NCI-H2081 (cell line): ENCODE results near the gene PPP6C.
A peak's percentile ranks its signal among the peaks of the same experiment; 100 is the strongest.
"Not testable (repeated sequence)": the region's sequence is repeated elsewhere in the genome, so short reads cannot be mapped to it uniquely, and the experiment has no call there.

ENCODE experiments used
- DNase-seq, 2 experiments: peaks; one replicate each; lab custom pipeline; 2025; lab: John Stamatoyannopoulos, UW

The PPP6C gene

DNA sequence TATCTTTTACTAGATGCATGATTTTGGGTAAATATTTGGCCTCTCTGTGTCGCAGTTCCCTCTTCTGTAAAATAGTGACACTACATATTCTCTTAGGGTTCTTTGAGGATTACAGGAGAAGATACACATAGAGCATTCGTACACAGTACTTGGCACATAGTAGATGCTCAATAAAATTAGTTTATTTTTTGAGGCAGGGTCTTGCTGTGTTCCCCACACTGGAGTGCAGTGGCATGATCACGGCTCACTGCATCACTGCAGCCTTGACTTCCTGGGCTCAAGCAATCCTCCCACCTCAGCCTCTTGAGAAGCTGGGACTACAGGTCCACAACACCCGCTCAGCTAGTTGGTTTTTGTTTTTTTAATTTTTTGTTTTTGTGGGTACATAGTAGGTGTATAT, 47.9 kb downstream of the PPP6C start:
- DNase-seq: no peak

DNA sequence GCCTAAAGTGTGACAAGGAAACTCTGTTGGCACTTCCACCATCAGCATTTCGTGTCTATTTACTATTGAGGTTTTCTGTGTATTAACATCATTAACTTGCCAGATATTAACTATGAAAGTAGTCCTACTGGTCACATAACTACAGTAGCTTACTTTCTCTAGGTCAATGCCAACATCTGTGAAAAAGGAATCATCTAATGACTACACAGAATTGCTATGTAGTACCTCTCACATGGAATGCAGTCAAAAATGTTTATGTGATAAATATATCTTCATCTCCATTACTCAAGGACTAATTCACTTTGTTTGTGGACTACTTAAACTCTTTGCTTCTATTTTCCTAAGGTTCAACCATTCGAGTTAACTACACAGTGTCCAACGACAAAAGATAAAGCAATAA, 48.4 kb downstream of the PPP6C start:
- no peak for DNase-seq

- DNase-seq: no peak
These were observed 49.0 kb downstream of the PPP6C start for GRCh38 chr9:125140576-125140975.

- no peak for DNase-seq
These were observed 52.4 kb downstream of the PPP6C start for GRCh38 chr9:125137200-125137599.

DNA sequence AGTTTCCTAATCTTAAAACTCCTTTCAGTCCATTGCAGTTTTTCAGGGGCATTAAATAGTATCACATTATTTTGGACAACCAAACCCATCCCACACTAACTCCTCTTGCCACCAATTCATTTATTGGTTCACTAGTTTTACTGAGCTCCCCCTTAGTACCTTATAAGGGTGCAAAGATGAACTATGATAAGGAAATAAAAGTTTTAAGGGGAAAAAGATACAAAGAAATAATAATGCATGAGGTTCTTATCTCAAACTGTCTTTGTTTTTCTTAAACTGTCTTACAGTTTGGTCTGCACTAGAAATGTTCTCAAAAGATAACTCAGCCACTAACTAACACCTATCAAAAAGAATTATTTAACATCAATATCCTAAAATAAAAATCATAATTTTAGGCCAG, 54.6 kb downstream of the PPP6C start:
- DNase-seq: no peak

- DNase-seq: no peak
These were observed 55.9 kb downstream of the PPP6C start for GRCh38 chr9:125133403-125134329.

GRCh38 chr9:125131778-125132177, 57.8 kb downstream of the PPP6C start:
- no peak for DNase-seq

DNA sequence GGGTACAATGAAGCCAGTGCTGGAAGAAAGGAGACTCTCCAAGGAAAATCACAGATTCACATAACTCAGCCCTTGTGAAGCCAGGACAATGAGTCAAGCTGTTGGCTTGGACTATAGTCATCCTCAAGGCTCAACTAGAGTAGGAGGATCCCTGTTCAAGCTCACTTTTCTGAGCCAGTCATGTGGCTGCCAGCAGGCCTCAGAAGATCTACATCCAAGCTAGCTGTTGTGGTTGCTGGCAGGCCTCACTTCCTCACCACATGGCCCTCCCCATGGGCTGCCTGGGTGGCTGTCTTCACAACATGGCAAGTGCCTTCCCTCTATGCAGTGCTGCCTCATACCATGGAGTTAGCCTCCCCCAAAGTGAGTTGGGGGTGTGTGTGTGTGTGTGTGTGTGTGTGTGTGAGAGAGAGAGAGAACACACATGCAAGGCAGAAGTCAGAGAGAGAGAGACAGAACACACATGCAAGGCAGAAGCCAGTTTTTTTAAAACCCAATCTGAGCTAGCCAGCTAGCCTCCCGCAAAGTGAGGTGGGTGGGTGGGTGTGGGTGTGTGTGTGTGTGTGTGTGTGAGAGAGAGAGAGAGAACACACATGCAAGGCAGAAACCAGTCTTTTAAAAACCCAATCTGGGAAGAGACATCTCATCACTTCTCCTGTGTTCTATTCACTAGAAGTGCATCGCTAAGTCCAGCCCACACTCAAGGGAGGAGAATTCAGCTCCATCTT, 63.4 kb downstream of the PPP6C start:
- no peak for DNase-seq

GRCh38 chr9:125125523-125125922, 64.1 kb downstream of the PPP6C start:
- DNase-seq: no peak

- DNase-seq: peak in 1 of 2 experiments; percentile 11
These were observed 68.5 kb downstream of the PPP6C start for GRCh38 chr9:125121146-125121545.

DNA sequence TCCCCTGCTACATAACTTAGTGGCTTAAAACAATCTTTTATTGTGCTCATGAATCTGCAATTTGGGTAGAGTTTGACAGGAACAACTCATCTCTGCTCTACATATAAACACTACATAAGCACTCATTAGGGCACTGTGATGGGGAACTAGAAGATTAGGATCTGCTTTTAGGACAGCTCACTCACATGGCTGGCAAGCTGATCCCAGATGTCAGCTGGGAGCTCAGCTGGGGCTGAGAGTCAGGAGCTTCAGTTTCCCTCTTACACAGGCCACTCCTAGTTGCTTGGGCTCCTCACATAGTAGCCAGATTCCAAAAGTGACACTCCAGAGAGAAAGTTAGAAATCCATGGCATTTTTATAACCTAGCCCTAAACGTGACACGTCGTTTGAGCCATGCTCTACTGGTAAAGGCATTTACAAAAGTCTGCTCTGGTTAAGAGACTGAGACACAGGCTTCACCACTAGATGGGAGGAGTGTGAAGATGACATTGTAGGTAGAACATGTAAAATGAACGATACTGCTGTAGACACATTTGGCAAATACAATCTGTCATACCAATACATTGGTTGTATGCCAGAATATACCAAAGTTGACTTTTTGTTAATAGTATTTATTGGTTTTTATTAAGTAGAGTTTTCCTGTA, 69.8 kb downstream of the PPP6C start:
- DNase-seq: no peak

DNA sequence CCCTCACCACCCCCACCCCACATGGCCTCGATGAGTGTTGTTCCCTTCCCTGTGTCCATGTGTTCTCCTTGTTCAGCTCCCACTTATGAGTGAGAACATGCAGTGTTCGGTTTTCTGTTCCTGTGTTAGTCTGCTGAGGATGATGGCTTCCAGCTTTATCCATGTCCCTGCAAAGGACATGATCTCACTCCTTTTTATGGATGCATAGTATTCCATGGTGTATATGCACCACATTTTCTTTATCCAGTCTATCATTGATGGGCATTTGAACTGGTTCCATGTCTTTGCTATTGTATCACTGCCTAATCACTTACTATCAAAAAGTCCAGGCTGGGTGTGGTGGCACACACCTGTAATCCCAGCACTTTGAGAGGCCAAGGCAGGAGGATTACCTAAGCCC, 70.9 kb downstream of the PPP6C start:
- not testable (repeated sequence) for DNase-seq

- DNase-seq: not testable (repeated sequence)
These were observed 75.1 kb downstream of the PPP6C start for GRCh38 chr9:125114503-125114902.

DNA sequence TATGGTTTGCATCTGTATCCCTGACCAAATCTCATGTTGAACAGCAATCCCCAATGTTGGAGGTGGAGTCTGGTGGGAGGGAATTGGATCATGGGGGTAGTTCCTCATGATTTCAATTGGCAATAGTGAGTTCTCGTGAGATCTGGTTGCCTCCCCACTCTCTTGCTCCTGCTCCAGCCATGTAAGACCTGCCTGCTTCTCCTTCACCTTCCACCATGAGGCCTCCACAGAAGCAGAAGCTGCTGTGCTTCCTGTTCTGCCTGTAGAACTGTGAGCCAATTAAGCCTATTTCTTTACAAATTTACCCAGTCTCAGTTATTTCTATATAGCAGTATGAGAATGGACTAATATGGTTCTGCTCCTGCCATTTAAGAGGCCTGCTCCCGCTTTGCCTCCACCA, 79.1 kb downstream of the PPP6C start:
- DNase-seq: no peak

DNA sequence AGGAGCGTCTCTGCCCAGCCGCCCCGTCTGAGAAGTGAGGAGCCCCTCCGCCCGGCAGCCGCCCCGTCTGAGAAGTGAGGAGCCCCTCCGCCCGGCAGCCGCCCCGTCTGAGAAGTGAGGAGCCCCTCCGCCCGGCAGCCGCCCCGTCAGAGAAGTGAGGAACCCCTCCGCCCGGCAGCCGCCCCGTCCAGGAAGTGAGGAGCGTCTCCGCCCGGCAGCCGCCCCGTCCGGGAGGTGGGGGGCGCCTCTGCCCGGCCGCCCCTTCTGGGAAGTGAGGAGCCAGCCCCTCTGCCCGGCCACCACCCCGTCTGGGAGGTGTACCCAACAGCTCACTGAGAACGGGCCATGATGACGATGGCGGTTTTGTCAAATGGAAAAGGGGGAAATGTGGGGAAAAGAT, 81.1 kb downstream of the PPP6C start:
- DNase-seq: not testable (repeated sequence)

GRCh38 chr9:125106285-125106893, 83.2 kb downstream of the PPP6C start:
- DNase-seq: no peak

GRCh38 chr9:125103770-125104460, 85.7 kb downstream of the PPP6C start:
- no peak for DNase-seq

DNA sequence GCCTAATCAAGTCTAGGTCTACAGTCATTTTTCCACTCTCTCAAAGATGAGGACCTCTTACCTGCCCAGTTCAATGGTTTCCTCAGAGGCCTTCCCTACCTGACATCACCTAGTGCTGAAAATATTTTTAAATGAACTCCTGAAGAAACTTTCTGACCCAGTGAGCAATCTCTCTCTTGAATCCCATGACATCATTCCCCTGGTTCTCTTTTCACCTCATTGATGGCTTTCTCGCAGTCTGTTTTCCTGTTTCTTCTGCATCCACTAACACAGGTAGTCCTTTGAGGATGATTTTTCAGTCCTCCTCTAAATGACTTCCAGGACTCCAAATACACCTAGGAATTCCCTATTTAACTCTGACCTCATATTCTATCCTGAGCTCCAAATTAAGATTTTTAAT, 86.6 kb downstream of the PPP6C start:
- DNase-seq: no peak

GRCh38 chr9:125100822-125101221, 88.8 kb downstream of the PPP6C start:
- no peak for DNase-seq

DNA sequence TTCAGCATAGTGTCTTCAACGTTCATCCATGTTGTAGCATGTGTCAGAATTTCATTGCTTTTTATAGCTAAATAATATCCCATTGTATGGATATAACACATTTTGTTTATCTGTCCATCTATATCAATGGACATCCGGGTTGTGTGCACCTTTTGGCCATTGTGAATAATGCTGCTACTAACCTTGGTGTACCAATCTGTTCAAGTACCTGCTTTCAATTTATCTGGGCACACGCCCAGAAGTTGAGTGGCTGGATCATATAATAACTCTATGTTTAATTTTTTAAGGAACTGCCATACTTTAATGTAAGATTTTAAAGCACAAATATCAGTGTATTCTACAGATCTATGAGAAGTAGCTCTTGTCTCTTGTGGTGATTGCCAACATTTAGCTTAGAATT, 89.8 kb downstream of the PPP6C start:
- DNase-seq: no peak
